HG03064 (cell line): ENCODE measurements around the gene MARK2.

Experiments used
- ATAC-seq: cut with Tn5 transposase; IDR thresholded peaks from one replicate; pipeline ENCODE4 v1.9.1; 2021; ENCODE audit warnings: low read depth; ENCODE audit not compliant: unreplicated experiment

Gene MARK2

DNA sequence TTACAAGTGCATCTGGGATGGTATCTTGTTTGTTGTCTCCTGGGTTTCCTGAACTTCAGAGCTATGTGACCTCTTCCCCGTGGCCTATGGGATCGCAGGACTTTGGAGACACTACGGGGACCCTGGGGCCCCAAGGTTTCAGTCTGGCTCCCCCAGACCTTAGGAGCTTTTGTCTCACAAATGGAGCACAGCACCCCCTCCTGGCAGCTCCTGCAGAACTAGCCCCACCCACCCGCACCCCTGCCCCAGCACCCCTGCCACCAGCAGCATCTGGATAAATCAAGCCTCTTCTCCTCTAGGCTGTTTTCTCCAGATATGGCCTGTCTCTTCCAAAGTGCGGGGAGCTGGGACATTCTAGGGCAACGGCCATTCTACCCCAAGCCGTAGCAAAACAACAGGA lies 67.7 kb downstream of the MARK2 start:
- no peak for ATAC-seq

GRCh38 chr11:63907063-63907462 lies 68.2 kb downstream of the MARK2 start:
- ATAC-seq: no peak

GRCh38 chr11:63907808-63908530 lies 69.1 kb downstream of the MARK2 start:
- no peak for ATAC-seq

- no peak for ATAC-seq
Observed at GRCh38 chr11:63908631-63909401, 69.9 kb downstream of the MARK2 start.

GRCh38 chr11:63909591-63910506 lies 70.9 kb downstream of the MARK2 start:
- no peak for ATAC-seq

GRCh38 chr11:63910675-63911074 lies 71.8 kb downstream of the MARK2 start:
- ATAC-seq: no peak

DNA sequence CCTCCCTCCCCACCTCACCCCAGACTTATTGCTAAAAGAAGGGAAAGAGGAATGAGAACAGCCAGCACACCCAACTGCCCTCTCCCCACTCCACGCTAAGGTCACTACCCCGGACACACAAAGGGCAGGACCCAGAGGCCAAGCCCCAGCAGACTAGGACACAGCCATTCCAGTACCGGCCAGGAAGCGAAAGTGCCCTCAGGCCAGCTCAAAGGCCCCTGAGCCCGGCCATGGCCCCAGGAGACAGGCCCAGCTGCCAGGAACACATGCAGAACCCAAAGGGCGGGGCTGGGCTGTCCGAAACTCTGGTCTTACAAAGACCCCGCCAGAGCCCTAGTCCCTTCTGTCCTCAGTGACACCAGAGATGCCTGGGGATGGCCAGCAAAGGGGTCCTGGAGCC lies 72.5 kb downstream of the MARK2 start:
- ATAC-seq: no peak

DNA sequence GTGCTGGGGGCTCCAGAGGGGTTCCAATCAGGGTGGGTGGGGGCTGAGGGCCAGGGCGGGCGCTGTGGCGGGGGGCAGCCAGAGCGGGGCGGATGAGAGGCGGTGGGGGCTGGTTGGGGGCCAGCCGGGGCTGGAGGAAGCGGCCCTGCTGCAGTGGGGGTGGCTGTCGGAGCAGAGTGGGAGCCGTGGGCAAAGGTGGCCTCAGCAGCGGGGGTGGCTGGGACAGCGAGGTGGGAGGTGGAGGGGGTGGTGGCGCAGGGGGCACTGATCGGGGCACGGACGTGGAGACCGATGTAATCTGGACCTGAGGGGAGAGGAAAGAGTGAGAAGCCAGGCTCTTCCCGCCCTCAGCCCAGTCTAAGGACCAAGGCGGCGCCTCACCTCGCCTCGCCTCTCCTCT lies 73.0 kb downstream of the MARK2 start:
- no peak for ATAC-seq

GRCh38 chr11:63912678-63913077 lies 73.8 kb downstream of the MARK2 start:
- no peak for ATAC-seq

- no peak for ATAC-seq
Observed at GRCh38 chr11:63913866-63914830, 75.2 kb downstream of the MARK2 start.

GRCh38 chr11:63914896-63915691 lies 76.2 kb downstream of the MARK2 start:
- ATAC-seq: no peak

DNA sequence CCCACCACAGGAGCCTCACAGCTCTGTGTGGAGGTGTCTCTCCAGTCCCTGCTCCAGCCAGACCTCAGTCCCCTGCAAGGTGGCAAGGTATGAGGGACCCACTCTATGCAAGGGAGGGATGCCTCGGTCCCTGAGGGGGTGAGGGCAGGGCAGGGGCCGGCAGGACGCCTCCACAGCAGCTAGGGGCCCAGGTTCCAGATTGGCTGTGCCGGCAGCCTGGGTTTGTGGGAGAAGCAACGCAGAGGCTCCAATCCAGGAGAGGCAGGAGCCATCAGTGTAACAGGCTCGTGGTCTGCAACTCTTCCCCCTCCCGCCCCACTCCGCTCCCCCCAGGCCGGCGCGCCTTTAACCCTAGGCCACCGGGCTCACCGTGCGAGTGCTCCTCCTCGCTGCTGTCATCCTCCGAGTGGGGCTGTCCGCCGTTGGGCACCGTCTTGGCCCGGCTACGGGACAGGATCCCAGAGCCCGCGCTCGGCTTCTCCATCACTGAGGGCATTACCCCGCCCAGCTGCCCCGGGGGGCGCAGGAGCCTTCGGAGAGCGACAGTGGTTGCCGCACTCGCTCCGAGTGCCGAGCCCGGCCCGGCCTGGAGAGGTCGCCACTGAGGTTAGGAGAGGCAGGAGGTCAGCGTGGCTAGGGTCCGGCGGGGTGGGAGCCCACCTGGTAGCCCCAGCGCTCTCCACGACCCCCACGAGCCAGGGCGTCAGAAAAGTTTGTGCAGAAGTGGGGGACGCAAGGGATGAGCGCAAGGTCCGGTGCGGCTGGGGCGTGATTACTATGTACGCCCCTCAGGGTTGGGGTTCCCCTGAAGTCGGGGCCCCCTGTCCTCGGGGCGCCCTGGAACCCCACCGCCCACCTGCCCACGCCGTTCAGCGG lies 77.3 kb downstream of the MARK2 start:
- no peak for ATAC-seq

DNA sequence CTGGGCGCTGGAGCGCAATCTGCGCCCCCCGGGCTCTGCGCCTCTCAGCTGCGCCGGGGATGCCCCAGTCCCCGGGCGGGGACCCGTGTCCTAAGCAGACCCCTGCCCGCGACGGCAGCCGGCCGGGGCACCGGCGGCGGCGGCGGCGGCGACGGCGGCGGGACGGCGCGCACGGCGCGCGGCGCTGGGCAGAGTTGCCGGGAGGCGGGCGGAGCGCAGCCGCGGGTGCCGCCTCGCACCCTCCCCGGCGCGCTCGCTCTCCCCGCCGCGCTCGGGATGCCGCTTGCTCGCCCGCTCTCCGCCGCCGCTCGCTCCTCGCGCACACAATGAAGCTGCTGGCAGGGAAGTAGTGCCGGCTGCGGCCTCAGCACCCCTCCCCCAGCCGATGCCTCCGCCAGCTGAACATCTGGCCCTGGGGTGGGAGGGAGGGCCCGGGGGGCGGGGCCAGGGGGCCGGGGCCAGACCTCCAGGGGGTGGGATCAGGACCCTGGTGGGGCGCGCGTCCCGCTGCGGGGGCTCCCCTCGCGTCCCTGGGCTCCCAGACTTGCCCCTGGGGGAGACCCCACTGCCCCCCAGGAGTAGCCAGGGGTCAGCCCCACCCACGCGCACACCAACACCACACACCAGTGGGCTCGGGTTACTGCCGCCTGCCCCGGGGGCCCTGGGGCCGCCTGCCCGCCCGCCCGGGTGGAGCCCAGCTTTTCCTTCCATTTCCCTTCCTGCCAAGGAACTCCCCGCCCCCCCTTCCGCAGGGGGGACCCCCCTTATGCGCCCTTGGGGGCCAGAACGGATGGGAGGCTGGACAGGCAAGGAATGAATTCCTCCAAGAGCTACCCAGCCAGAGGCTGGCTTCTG lies 78.2 kb downstream of the MARK2 start, which contains the start of gene RCOR2:
RCOR2 (minus strand) TSS at position 328 of the 855 bp plus-strand sequence. CDS start 708 bp downstream, outside the sequence.
- ATAC-seq: no peak

GRCh38 chr11:63917692-63918506 lies 79.0 kb downstream of the MARK2 start:
- ATAC-seq: no peak

GRCh38 chr11:63918507-63919191 lies 79.7 kb downstream of the MARK2 start:
- no peak for ATAC-seq
